T-helper 22 cell (primary cell): ENCODE data around the gene PRDM12.

Experiments used
- DNase-seq: peaks from one replicate; pipeline ENCODE4 v3.0.0-alpha.2; 2020; ENCODE audit warnings: low read depth

PRDM12 gene

GRCh38 chr9:130635721-130636647, 28.4 kb upstream of the PRDM12 start:
- no peak for DNase-seq

GRCh38 chr9:130636648-130637020, 27.8 kb upstream of the PRDM12 start:
- DNase-seq = no peak

GRCh38 chr9:130638284-130639123, 25.9 kb upstream of the PRDM12 start:
- no peak for DNase-seq

GRCh38 chr9:130639124-130639765, 25.1 kb upstream of the PRDM12 start:
- DNase-seq = no peak

GRCh38 chr9:130639866-130640555, 24.4 kb upstream of the PRDM12 start:
- DNase-seq = no peak

GRCh38 chr9:130640681-130641080, 23.7 kb upstream of the PRDM12 start:
- DNase-seq = no peak

GRCh38 chr9:130642926-130643325, 21.5 kb upstream of the PRDM12 start:
- DNase-seq = no peak

- no peak for DNase-seq
These were observed 13.2 kb upstream of the PRDM12 start for GRCh38 chr9:130651221-130651620.

- DNase-seq = no peak
These were observed 12.6 kb upstream of the PRDM12 start for GRCh38 chr9:130651752-130652151.

GRCh38 chr9:130654879-130655278, 9.5 kb upstream of the PRDM12 start:
- no peak for DNase-seq

GRCh38 chr9:130658893-130659698, 5.3 kb upstream of the PRDM12 start:
- DNase-seq = no peak

GRCh38 chr9:130659699-130660248, 4.6 kb upstream of the PRDM12 start:
- no peak for DNase-seq

GRCh38 chr9:130660326-130660682, 4.1 kb upstream of the PRDM12 start:
- DNase-seq = no peak

- DNase-seq = no peak
These were observed 3.5 kb upstream of the PRDM12 start for GRCh38 chr9:130660683-130661450.

GRCh38 chr9:130661451-130662098, 2.8 kb upstream of the PRDM12 start:
- no peak for DNase-seq

GRCh38 chr9:130662099-130662969, 2.1 kb upstream of the PRDM12 start:
- DNase-seq = no peak

GRCh38 chr9:130662970-130663257, 1.5 kb upstream of the PRDM12 start:
- DNase-seq = no peak

- DNase-seq = no peak
These were observed 977 bp upstream of the PRDM12 start for GRCh38 chr9:130663258-130663976.
